K562 (cell line): ENCODE results near the gene SLC35E1. TPM values are rescaled to one million over a fixed set of nuclear protein-coding genes. Genes with fewer than 3 reads are reported as not detected.

Experiments
- ASH1L ChIP-seq: fragments of 450-650 bp; IDR thresholded peaks from 2 replicates; pipeline ENCODE4 v1.6.1; 2018; ENCODE audit warnings: borderline replicate concordance, mild to moderate bottlenecking, low read depth; ENCODE audit not compliant: partially characterized antibody
- CHD2 ChIP-seq: IDR thresholded peaks from 2 replicates; pipeline ENCODE4 v1.6.1; 2011; ENCODE audit warnings: low read depth, low read length
- ESRRA ChIP-seq: fragments of 450-650 bp; IDR thresholded peaks from 2 replicates; pipeline ENCODE4 v1.6.1; 2014; ENCODE audit warnings: low read depth, mild to moderate bottlenecking, moderate library complexity, borderline replicate concordance
- FOXJ3 ChIP-seq: sonication (generic); formaldehyde crosslinking; IDR thresholded peaks from 2 replicates; pipeline ENCODE4 v1.4.0; 2020; ENCODE audit warnings: mild to moderate bottlenecking, missing genetic modification reagents
- MTA3 ChIP-seq: fragments of 450-650 bp; formaldehyde crosslinking; IDR thresholded peaks from 2 replicates; pipeline ENCODE4 v1.6.1; 2017; ENCODE audit warnings: mild to moderate bottlenecking, borderline replicate concordance
- NFATC3 ChIP-seq: fragments of 450-650 bp; IDR thresholded peaks from 2 replicates; pipeline ENCODE4 v1.6.1; 2017; ENCODE audit warnings: mild to moderate bottlenecking
- NR2C1 ChIP-seq, 2 experiments: fragments of 450-650 bp; IDR thresholded peaks; 2 replicates each; pipeline ENCODE4 v1.6.1; 2017; ENCODE audit warnings: mild to moderate bottlenecking in 2 of 2, antibody characterized with exemption in 1 of 2, inconsistent platforms in 1 of 2, missing compliant biosample characterization in 1 of 2, missing genetic modification characterization in 1 of 2
- PML ChIP-seq: IDR thresholded peaks from 2 replicates; pipeline ENCODE4 v1.6.1; 2012; ENCODE audit warnings: low read length, inconsistent platforms
- RBM17 ChIP-seq: fragments of 200-400 bp; formaldehyde crosslinking; IDR thresholded peaks from 2 replicates; pipeline ENCODE4 v1.6.1; 2017; ENCODE audit warnings: low read depth, mild to moderate bottlenecking, low read length, borderline replicate concordance
- RBM25 ChIP-seq: fragments of 200-400 bp; formaldehyde crosslinking; IDR thresholded peaks from 2 replicates; pipeline ENCODE4 v1.6.1; 2018; ENCODE audit warnings: low read length, low read depth, moderate library complexity; ENCODE audit not compliant: severe bottlenecking
- TAF15 ChIP-seq: fragments of 200-400 bp; formaldehyde crosslinking; IDR thresholded peaks from 2 replicates; pipeline ENCODE4 v1.6.1; 2017; ENCODE audit warnings: mild to moderate bottlenecking, low read depth, low read length, moderate library complexity
- TAF9B ChIP-seq: fragments of 450-650 bp; IDR thresholded peaks from 2 replicates; pipeline ENCODE4 v1.6.1; 2018; ENCODE audit warnings: mild to moderate bottlenecking; ENCODE audit not compliant: partially characterized antibody
- ZNF253 ChIP-seq: fragments of 250-450 bp; sonication (Bioruptor Pico); conservative IDR thresholded peaks from 2 replicates; pipeline ENCODE4 v1.6.1; 2021; ENCODE audit warnings: mild to moderate bottlenecking
- ZNF282 ChIP-seq: sonication (generic); formaldehyde crosslinking; IDR thresholded peaks from 2 replicates; pipeline ENCODE4 v1.8.1; 2023; ENCODE audit warnings: missing genetic modification reagents
- ZNF408 ChIP-seq: fragments of 250-450 bp; sonication (Bioruptor Pico); IDR thresholded peaks from 2 replicates; pipeline ENCODE4 v1.4.0; 2020; ENCODE audit warnings: low read depth, mild to moderate bottlenecking, moderate library complexity
- ZNF584 ChIP-seq: fragments of 200-800 bp; sonication (Bioruptor generic); IDR thresholded peaks from 2 replicates; pipeline ENCODE4 v1.6.1; 2016; ENCODE audit warnings: low read depth, mild to moderate bottlenecking, missing genetic modification characterization, missing compliant biosample characterization
- ZNF717 ChIP-seq: fragments of 250-450 bp; sonication (Bioruptor Pico); IDR thresholded peaks from 2 replicates; pipeline ENCODE4 v1.5.0; 2021
- polyA plus RNA-seq, 8 experiments: library from polyadenylated mRNA; depleted of rRNA in 4 of 8; stranded (reverse) in 5 of 8; unstranded in 3 of 8; fragments of >200 nt; fragmentation: Nextera tagmentation in 2 of 8; fragmentation: Illumina TruSeq in 1 of 8; extraction: Ambion mirVana in 2 of 8; extraction: Trizol in 1 of 8; gene quantifications; 2 replicates each; pipeline versions ENCODE4 v1.2.1 to v1.2.3, GENCODE V29; 2011 to 2014; ENCODE audit warnings: inconsistent platforms in 1 of 8, missing spikeins in 1 of 8
- total RNA-seq, 7 experiments: library from RNA; depleted of rRNA in 6 of 7; stranded (reverse); fragments of >200 nt in 6 of 7; fragmentation: Illumina TruSeq in 2 of 7; extraction: Trizol in 2 of 7; gene quantifications; 2 replicates each; pipeline versions ENCODE4 v1.2.1 to v1.2.3, GENCODE V29; 2011 to 2021; ENCODE audit warnings: low replicate concordance in 1 of 7
- TF ChIP-seq, protein P1 (sequence below): sonication (generic); formaldehyde crosslinking; IDR thresholded peaks from 2 replicates; pipeline ENCODE4 v1.8.1; 2023; ENCODE audit warnings: missing genetic modification reagents, mild to moderate bottlenecking, borderline replicate concordance
- TF ChIP-seq, protein P2 (sequence below): fragments of 450-650 bp; formaldehyde crosslinking; IDR thresholded peaks from 2 replicates; pipeline ENCODE4 v1.4.0; 2022; ENCODE audit warnings: mild to moderate bottlenecking, moderate library complexity
- TF ChIP-seq, protein P3 (sequence below): fragments of 250-450 bp; sonication (Bioruptor Pico); IDR thresholded peaks from 2 replicates; pipeline ENCODE4 v1.9.0; 2021; ENCODE audit warnings: mild to moderate bottlenecking, inconsistent platforms

Gene SLC35E1
- total and polyA plus RNA-seq, 9 of the 15 experiments (the other 6 are each of a cell fraction or from before 2014, with no cell fraction given) = 15.0 to 40.1 (median 25.7) TPM

DNA sequence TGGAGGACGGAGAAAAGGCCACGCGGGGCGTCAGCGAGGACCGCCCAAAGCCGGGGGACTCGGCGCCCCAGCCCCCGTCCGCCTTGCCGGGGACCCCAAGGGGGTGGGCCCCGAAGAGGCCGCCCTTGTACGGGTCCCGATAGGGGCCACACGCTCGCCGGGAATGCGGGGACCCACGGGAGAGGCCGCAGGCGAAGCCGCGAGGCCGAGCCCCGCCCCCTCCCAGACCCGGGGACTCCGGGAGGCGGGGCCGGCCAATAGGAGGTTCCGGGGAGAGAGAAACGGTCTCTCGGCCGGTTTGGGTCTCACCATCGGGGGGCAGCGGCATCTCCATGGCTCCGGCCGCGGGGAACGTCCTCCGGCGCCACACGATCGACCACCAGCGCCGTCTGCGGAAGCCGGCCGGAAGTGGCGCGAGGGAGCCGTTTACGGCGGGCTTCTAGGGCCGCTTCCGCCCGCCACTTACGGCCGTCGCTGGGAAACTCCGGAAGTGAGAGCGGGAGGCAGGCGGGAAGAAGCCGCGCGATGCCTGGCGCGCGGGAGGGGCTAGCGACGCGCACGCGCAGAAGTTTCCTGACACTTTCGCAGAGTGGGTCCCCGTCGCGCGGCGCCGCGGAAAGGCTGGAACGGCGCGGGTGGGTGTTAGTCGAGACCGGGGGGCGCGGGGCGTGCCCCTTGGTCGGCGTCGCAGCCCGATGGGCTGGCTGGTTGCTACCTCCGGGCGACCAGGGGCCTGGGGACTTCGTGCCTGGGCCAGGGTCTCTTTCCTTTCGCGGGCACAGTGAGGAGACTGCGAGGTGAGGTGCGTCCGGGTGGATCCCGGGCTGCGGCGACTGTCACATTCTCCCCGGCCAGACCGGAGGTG is 29.9 kb downstream of the SLC35E1 start, which contains the start of gene CHERP (continued):
- no peak for TF ChIP-seq RBM17
- TF ChIP-seq, protein P1, sequence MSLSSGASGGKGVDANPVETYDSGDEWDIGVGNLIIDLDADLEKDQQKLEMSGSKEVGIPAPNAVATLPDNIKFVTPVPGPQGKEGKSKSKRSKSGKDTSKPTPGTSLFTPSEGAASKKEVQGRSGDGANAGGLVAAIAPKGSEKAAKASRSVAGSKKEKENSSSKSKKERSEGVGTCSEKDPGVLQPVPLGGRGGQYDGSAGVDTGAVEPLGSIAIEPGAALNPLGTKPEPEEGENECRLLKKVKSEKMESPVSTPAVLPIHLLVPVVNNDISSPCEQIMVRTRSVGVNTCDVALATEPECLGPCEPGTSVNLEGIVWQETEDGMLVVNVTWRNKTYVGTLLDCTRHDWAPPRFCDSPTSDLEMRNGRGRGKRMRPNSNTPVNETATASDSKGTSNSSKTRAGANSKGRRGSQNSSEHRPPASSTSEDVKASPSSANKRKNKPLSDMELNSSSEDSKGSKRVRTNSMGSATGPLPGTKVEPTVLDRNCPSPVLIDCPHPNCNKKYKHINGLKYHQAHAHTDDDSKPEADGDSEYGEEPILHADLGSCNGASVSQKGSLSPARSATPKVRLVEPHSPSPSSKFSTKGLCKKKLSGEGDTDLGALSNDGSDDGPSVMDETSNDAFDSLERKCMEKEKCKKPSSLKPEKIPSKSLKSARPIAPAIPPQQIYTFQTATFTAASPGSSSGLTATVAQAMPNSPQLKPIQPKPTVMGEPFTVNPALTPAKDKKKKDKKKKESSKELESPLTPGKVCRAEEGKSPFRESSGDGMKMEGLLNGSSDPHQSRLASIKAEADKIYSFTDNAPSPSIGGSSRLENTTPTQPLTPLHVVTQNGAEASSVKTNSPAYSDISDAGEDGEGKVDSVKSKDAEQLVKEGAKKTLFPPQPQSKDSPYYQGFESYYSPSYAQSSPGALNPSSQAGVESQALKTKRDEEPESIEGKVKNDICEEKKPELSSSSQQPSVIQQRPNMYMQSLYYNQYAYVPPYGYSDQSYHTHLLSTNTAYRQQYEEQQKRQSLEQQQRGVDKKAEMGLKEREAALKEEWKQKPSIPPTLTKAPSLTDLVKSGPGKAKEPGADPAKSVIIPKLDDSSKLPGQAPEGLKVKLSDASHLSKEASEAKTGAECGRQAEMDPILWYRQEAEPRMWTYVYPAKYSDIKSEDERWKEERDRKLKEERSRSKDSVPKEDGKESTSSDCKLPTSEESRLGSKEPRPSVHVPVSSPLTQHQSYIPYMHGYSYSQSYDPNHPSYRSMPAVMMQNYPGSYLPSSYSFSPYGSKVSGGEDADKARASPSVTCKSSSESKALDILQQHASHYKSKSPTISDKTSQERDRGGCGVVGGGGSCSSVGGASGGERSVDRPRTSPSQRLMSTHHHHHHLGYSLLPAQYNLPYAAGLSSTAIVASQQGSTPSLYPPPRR (CRISPR knock-in tag) = no peak
- TF ChIP-seq PML = peak; percentile 57; the same call in 1 of the 2 replicates
- TF ChIP-seq, protein P2, sequence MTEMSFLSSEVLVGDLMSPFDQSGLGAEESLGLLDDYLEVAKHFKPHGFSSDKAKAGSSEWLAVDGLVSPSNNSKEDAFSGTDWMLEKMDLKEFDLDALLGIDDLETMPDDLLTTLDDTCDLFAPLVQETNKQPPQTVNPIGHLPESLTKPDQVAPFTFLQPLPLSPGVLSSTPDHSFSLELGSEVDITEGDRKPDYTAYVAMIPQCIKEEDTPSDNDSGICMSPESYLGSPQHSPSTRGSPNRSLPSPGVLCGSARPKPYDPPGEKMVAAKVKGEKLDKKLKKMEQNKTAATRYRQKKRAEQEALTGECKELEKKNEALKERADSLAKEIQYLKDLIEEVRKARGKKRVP (CRISPR knock-in tag) = 0 out of 2 replicates have a peak, but pooled peaks have one; percentile 6
- no peak for TF ChIP-seq FOXJ3 (CRISPR knock-in tag)
- TF ChIP-seq ZNF584 (CRISPR knock-in tag) = no peak
- no peak for TF ChIP-seq ZNF408 (CRISPR knock-in tag)
- TF ChIP-seq NR2C1 (IDR thresholded peaks at IDR 0.05) = no peak
- no peak for TF ChIP-seq NR2C1 (tag; IDR thresholded peaks at IDR 0.05)
- TF ChIP-seq TAF9B = peak; percentile 66
- TF ChIP-seq ESRRA = no peak
- no peak for TF ChIP-seq TAF15
- TF ChIP-seq, protein P3, sequence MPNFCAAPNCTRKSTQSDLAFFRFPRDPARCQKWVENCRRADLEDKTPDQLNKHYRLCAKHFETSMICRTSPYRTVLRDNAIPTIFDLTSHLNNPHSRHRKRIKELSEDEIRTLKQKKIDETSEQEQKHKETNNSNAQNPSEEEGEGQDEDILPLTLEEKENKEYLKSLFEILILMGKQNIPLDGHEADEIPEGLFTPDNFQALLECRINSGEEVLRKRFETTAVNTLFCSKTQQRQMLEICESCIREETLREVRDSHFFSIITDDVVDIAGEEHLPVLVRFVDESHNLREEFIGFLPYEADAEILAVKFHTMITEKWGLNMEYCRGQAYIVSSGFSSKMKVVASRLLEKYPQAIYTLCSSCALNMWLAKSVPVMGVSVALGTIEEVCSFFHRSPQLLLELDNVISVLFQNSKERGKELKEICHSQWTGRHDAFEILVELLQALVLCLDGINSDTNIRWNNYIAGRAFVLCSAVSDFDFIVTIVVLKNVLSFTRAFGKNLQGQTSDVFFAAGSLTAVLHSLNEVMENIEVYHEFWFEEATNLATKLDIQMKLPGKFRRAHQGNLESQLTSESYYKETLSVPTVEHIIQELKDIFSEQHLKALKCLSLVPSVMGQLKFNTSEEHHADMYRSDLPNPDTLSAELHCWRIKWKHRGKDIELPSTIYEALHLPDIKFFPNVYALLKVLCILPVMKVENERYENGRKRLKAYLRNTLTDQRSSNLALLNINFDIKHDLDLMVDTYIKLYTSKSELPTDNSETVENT (CRISPR knock-in tag) = peak; percentile 79
- no peak for TF ChIP-seq ZNF253 (CRISPR knock-in tag)
- no peak for TF ChIP-seq RBM25
- TF ChIP-seq CHD2 = peak; percentile 92
- no peak; the same call in none of the 2 replicates for TF ChIP-seq MTA3
- no peak for TF ChIP-seq ZNF717 (CRISPR knock-in tag)
- TF ChIP-seq NFATC3 = no peak
- no peak for TF ChIP-seq ASH1L
- TF ChIP-seq ZNF282 (CRISPR knock-in tag) = no peak
